ENCODE data around the gene PKNOX1.
"Not testable (repeated sequence)": the region's sequence is repeated elsewhere in the genome, so short reads cannot be mapped to it uniquely, and the experiment has no call there.

Gene PKNOX1

GRCh38 chr21:42973991-42974831 is at the start of gene PKNOX1:
Gene PKNOX1, plus strand, starts transcription at chr21:42974562. Its CDS starts 29,820 bp downstream, at chr21:43004382.
- peak within 1 kb of the TSS; percentile 85 for H3K4me3 ChIP-seq (ENCODE audit: low read depth, low read length)

DNA sequence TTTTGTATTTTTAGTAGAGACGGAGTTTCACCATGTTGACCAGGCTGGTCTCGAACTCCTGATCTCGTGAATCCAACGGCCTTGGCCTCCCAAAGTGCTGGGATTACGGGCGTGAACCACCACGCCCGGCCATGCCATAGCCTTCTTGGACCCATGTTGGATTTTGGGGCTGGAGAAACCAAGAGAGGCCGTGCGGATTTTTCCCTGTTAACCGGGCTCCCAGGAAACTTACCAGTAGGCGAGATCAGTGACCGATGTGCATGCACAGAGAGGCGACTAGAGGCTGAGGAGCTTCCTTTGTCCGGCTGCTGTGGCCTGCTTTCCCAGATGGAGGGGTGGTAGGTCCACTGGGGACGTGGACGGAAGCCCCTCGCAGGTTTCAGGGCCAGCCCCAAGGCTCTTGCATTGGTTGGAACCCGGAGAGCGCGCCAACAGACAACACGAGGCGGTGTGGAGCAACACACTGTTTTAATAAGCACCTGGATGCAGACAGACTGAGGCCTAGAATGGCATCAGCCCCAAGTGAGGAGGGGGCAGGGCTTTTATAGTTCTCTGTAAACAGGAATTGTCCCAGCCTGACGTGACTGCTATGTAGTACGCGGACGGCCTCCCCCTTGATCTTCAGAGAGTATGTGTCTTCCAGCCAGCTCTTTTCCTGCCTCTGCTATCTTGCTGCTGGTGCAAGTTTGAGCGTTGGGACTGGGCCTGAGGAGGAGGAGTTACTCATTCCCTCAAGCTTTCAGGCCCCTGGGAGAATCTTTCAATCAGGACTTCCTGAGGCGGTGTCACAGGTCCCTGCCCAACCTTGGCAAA is 49.0 kb upstream of the PKNOX1 start, which contains the start of gene ERVH48-1:
Gene ERVH48-1 (minus strand): TSS at position 517 of the 813 bp plus-strand sequence. CDS start 6,624 bp downstream, outside the sequence.
- no peak within 1 kb of the TSS for H3K4me3 ChIP-seq (ENCODE audit: low read depth, low read length)

GRCh38 chr21:42927474-42928200 is 46.7 kb upstream of the PKNOX1 start:
- not testable (repeated sequence) for H3K4me3 ChIP-seq (ENCODE audit: low read depth, low read length)

- H3K4me3 ChIP-seq (ENCODE audit: low read depth, low read length) = no peak overlapping the region
Measured at GRCh38 chr21:42929969-42930368, 44.4 kb upstream of the PKNOX1 start.

DNA sequence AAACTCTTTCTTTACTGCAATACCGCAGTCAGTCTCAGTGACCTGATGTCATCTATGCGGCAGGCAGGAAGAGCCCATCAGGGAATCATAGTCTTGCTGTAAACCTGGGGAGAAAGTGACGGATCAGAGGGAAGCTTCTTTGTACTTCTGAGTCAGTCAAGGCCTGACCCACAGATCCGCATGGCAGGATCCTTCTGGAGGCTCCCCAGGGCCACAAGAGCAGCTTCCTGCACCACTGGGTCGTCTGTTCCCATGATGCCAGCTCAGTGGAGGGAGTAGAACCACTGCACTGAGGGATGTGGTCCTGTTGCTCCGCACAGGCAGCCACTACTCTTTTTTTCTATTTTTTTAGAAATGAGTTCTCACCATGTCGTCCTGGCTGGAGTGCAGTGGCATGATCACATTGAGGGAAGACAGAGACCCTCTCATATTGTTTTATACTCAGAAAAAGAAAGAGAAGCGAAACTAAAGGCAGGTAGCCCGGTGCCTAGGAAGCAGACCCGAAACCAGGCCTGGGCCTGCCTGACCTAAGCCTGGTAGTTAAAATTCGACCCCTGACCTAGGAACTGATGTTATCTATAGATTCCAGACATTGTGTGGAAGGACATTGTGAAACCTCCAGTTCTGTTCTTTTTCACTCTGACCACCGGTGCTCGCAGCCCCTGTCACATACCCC is 42.7 kb upstream of the PKNOX1 start:
- no peak overlapping the region for H3K4me3 ChIP-seq (ENCODE audit: low read depth, low read length)

DNA sequence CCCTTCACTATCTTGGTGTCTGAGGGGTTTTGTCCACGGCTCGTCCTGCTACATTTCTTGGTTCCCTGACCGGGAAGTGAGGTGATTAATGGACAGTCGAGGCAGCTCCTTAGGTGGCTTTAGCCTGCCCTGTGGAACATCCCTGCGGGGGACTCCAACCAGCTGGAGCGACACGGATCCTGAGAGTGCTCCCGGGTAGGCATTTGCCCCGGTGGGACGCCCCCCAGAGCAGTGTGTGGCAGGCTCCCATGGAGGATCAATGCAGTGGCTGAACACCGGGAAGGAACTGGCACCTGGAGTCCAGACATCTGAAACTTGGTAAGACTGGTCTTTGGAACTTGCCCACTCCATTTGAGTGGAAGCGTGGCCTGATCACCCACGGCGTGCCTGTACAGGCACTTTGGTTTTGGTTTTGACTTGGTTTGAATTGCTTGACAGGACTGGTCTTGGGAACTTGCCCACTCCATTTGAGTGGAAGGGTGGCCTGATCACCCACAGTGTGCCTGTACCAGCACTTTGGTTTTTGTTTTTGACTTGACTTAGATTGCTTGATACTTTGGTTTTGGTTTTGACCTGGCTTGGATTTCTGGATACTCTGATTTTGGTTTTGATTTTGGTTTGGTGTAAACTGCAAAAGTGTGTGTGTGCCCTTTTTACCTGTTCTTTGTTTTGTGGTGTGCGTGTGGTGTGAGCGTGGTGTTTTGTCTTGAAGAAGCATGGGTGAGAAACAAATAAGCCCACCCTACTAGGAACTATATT is 41.8 kb upstream of the PKNOX1 start:
- not testable (repeated sequence) for H3K4me3 ChIP-seq (ENCODE audit: low read depth, low read length)

GRCh38 chr21:42933137-42933970 is 41.0 kb upstream of the PKNOX1 start:
- not testable (repeated sequence) for H3K4me3 ChIP-seq (ENCODE audit: low read depth, low read length)

DNA sequence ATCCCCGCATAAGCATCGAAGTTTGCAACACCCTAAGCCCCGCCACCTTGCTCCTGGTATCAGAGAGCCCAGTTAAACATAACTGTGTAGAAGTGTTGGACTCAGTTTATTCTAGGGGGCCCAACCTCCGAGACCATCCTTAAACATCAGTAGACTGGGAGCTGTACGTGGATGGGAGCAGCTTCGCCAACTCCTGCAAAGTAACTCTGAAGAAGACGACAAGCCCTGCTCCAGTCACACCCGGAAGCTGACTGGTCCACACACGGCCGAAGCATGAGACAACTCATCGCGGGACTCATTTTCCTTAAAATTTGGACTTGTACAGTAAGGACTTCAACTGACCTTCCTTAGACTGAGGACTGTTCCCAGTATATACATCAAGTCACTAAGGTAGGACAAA is 40.4 kb upstream of the PKNOX1 start:
- H3K4me3 ChIP-seq (ENCODE audit: low read depth, low read length) = not testable (repeated sequence)

- H3K4me3 ChIP-seq (ENCODE audit: low read depth, low read length) = not testable (repeated sequence)
Measured at GRCh38 chr21:42936360-42936759, 38.0 kb upstream of the PKNOX1 start.

DNA sequence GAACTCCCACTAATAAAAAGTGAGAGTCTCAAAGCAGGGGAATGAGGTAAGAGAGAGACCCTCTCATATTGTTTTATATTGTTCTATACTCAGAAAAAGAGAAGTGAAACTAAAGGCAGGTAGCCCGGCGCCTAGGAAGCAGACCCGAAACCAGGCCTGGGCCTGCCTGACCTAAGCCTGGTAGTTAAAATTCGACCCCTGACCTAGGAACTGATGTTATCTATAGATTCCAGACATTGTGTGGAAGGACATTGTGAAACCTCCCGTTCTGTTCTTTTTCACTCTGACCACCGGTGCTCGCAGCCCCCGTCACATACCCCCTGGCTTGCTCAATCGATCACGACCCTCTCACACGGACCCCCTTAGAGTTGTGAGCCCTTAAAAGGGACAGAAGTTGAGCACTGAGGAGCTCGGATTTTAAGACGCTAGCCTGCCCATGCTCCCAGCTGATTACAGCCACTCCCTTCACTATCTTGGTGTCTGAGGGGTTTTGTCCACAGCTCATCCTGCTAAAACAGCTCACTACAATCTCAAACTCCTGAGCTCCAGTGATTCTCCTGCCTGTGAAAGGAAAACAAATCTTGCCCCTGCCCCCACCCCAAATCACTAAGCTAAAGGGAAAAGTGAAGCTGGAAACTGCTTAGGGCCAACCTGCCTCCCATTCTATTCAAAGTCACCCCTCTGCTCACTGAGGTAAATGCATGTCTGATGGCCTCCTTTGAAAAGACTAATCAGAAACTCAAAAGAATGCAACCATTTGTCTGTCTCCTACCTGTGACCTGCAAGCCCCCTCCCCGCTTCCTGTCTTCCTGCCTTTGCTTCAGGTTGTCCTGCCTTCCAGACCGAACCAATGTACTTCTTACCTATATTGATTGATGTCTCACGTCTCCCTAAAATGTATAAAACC is 37.1 kb upstream of the PKNOX1 start:
- H3K4me3 ChIP-seq (ENCODE audit: low read depth, low read length) = not testable (repeated sequence)

DNA sequence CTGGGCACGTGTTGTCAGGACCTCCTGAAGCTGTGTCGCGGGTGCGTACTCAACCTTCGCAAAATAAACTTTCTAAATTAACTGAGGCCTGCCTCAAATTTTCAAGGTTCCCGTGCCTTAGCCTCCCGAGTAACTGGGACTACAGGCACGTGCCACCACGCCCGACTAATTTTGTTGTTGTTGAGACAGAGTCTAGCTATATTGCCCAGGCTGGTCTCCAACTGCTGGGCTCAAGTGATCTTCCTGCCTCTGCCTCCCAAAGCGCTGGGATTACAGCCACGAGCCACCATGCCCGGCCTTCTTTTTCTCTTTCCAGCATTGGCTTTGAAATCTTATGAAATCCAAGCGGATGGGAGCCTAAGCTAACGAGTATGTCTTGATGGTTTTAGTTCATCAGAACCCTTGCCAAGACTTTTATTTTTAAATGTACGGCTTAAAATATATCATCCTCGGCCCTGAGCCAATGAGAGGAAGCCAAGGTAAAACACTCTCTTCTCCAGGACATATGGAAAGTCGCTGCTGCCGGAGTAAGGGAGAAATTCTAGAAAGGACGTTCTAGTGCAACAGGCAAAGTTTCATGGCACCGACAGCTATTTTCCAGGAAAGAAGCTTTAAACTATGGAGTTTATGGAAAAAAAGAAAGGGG is 36.3 kb upstream of the PKNOX1 start:
- no peak overlapping the region for H3K4me3 ChIP-seq (ENCODE audit: low read depth, low read length)

GRCh38 chr21:42938606-42938995 is 35.8 kb upstream of the PKNOX1 start:
- H3K4me3 ChIP-seq (ENCODE audit: low read depth, low read length) = not testable (repeated sequence)

DNA sequence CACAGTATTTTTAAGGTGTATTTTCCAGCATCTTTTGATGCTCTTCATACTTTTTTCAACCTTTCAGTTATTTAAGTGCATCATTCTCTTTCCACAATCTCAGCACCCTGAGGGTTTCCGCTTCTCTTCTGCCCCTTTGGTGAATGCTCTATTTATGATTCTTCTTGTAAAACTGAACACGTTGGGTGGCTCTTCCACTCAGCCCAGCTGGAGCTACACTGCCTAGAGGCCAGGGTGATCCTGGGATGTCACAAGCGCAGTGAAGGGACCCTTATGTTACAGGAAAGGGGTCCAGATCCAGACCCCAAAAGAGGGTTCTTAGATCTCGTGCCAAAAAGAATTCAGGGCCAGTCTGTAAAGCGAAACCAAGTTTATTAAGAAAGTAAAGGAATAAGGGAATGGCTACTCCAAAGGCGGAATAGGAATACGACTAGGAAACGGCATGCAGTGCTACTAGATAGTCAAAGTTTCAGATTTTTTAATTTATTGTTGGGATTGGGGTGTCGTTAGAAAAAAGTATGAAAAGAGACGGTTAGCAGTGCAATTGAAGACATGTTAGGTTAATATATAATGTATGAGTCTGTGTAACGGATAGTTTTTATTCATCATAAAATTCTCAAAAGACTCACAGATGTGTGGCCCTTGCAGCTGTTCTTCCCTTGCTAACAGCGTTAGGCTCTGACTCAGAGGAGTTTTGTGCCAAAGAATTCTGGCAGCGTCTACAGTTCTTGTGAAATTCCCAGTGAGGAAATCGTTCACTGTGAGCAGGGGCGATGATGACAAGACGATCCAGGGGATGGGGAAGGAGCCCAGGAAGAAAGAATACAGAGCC is 34.6 kb upstream of the PKNOX1 start:
- H3K4me3 ChIP-seq (ENCODE audit: low read depth, low read length) = no peak overlapping the region

- no peak overlapping the region for H3K4me3 ChIP-seq (ENCODE audit: low read depth, low read length)
Measured at GRCh38 chr21:42941696-42942085, 32.7 kb upstream of the PKNOX1 start.

- H3K4me3 ChIP-seq (ENCODE audit: low read depth, low read length) = no peak overlapping the region
Measured at GRCh38 chr21:42942244-42942643, 32.1 kb upstream of the PKNOX1 start.

DNA sequence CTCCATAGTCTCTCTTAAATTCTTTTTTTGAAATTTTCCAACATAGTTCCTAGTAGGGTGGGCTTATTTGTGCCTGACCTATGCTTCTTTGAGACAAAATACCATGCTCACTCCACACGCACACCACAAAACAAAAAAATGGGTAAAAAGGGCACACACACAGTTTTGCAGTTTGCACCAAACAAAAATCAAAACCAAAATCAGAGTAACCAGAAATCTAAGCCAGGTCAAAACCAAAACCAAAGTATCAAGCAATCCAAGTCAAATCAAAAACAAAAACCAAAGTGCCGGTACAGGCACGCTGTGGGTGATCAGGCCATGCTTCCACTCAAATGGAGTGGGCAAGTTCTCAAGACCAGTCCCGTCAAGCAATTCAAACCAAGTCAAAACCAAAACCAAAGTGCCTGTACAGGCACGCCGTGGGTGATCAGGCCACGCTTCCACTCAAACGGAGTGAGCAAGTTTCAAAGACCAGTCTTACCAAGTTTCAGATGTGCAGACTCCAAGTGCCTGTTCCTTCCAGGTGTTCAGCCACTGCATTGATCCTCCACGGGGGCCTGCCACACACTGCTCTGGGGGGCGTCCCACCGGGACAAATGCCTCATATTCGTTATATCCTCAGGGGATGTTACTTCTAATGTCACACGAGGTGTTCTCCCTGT is 25.1 kb upstream of the PKNOX1 start:
- not testable (repeated sequence) for H3K4me3 ChIP-seq (ENCODE audit: low read depth, low read length)
